B cell (primary cell): ENCODE results near the gene WFDC5. TPM values are rescaled to one million over a fixed set of nuclear protein-coding genes. Genes with fewer than 3 reads are reported as not detected.

ENCODE experiments used
- ATAC-seq: fragments of 200-7000 bp; cut with Tn5 transposase; one replicate; pipeline ENCODE4 v1.10.0; 2021; ENCODE audit warnings: low read depth, mild to moderate bottlenecking, moderate number of reproducible peaks, moderate library complexity
- CTCF ChIA-PET: fragments of 350-600 bp; sonication (Branson Sonifier 250); formaldehyde crosslinking; loops from one replicate; lab custom pipeline; 2021; ENCODE audit warnings: antibody characterized with exemption, inconsistent platforms; lab: Charles Lee
- POLR2A ChIA-PET: fragments of 350-600 bp; sonication (Branson Sonifier 250); formaldehyde crosslinking; loops from one replicate; lab custom pipeline; 2021; ENCODE audit warnings: antibody characterized with exemption; lab: Charles Lee
- DNase-seq: peaks from one replicate; pipeline ENCODE4 v3.0.0; 2013
- H2AFZ ChIP-seq: 2 replicates; pipeline ENCODE4 v1.6.1; 2012; ENCODE audit warnings: mild to moderate bottlenecking, low read depth, low read length; ENCODE audit not compliant: insufficient read depth, poor library complexity, severe bottlenecking
- H3K27ac ChIP-seq, 2 donors: 1 replicate in 1 of 2; 2 replicates in 1 of 2; pipeline ENCODE4 v1.5.1; 2012 to 2013; ENCODE audit warnings: low read length in 2 of 2, mild to moderate bottlenecking in 2 of 2, moderate library complexity in 1 of 2
- H3K27me3 ChIP-seq, 4 experiments: fragments of 200-600 bp in 1 of 4; sonication (generic) in 1 of 4; replicated peaks in 1 of 4; 1 replicate in 2 of 4; 2 replicates in 2 of 4; pipeline versions ENCODE4 v1.6.1 to v1.7.0; 2013 to 2016; ENCODE audit warnings: low read length in 3 of 4, mild to moderate bottlenecking in 2 of 4, mixed read lengths in 1 of 4, moderate library complexity in 1 of 4; ENCODE audit not compliant: insufficient read depth in 4 of 4, control insufficient read depth in 3 of 4; ENCODE audit errors: control extremely low read depth in 1 of 4
- H3K36me3 ChIP-seq, 2 experiments: replicated peaks in 1 of 2; 1 replicate in 1 of 2; 2 replicates in 1 of 2; pipeline versions ENCODE4 v1.6.1 to v1.7.1; 2013; ENCODE audit warnings: low read length in 1 of 2; ENCODE audit not compliant: insufficient read depth in 2 of 2, control insufficient read depth in 1 of 2; ENCODE audit errors: control extremely low read depth in 1 of 2, extremely low read depth in 1 of 2
- H3K4me1 ChIP-seq, 2 donors: fragments of 200-600 bp in 1 of 2; sonication (generic) in 1 of 2; 1 replicate in 1 of 2; 2 replicates in 1 of 2; pipeline versions ENCODE4 v1.5.1 to v1.6.1; 2013 to 2017; ENCODE audit warnings: low read length in 2 of 2; ENCODE audit not compliant: control insufficient read depth in 2 of 2, insufficient read depth in 2 of 2
- H3K4me2 ChIP-seq: replicated peaks from 2 replicates; pipeline ENCODE3; 2012; ENCODE audit warnings: mild to moderate bottlenecking, low read depth, low read length; ENCODE audit not compliant: poor library complexity, severe bottlenecking
- H3K4me3 ChIP-seq, 5 experiments: fragments of 200-600 bp in 1 of 5; sonication (generic) in 1 of 5; 1 replicate in 3 of 5; 2 replicates in 2 of 5; pipeline versions ENCODE4 v1.5.1 to v1.7.0; 2011 to 2016; ENCODE audit warnings: low read length in 4 of 5, mild to moderate bottlenecking in 4 of 5, low read depth in 2 of 5, control low read depth in 1 of 5, moderate library complexity in 1 of 5; ENCODE audit not compliant: insufficient read depth in 1 of 5; ENCODE audit errors: control extremely low read depth in 1 of 5, extremely low read depth in 1 of 5
- H3K79me2 ChIP-seq: fragments of 200-600 bp; sonication (generic); one replicate; pipeline ENCODE4 v1.6.0; 2016; ENCODE audit warnings: low read length; ENCODE audit not compliant: control insufficient read depth, insufficient read depth
- H3K9ac ChIP-seq: fragments of 200-600 bp; sonication (generic); 2 replicates; pipeline ENCODE4 v1.6.1; 2017; ENCODE audit warnings: mild to moderate bottlenecking, low read length, moderate library complexity
- H3K9me3 ChIP-seq, 3 donors: one replicate each; pipeline versions ENCODE4 v1.6.1 to v1.7.1; 2013; ENCODE audit warnings: low read length in 2 of 3; ENCODE audit not compliant: control insufficient read depth in 2 of 3, insufficient read depth in 1 of 3; ENCODE audit errors: control extremely low read depth in 1 of 3
- H4K20me1 ChIP-seq: 2 replicates; pipeline ENCODE4 v1.6.0; 2012; ENCODE audit warnings: mild to moderate bottlenecking, low read length; ENCODE audit not compliant: insufficient read depth, control insufficient read depth, poor library complexity, severe bottlenecking
- H3K27ac Mint-ChIP-seq: one replicate; pipeline ENCODE4 v1.8.0; 2021; ENCODE audit warnings: mixed read lengths
- H3K27me3 Mint-ChIP-seq: one replicate; pipeline ENCODE4 v1.8.0; 2021; ENCODE audit warnings: mixed read lengths
- H3K4me1 Mint-ChIP-seq: one replicate; pipeline ENCODE4 v1.8.0; 2021; ENCODE audit warnings: mixed read lengths
- H3K4me3 Mint-ChIP-seq: one replicate; pipeline ENCODE4 v1.8.0; 2021; ENCODE audit warnings: mixed read lengths
- H3K9me3 Mint-ChIP-seq: one replicate; pipeline ENCODE4 v1.8.0; 2022; ENCODE audit warnings: mixed read lengths; ENCODE audit not compliant: insufficient read depth
- CTCF ChIP-seq: fragments of 200-600 bp; IDR thresholded peaks from one replicate; pipeline ENCODE4 v1.8.0; 2022; ENCODE audit warnings: antibody characterized with exemption, mild to moderate bottlenecking
- EZH2 ChIP-seq: IDR thresholded peaks from 2 replicates; pipeline ENCODE4 v1.6.1; 2012; ENCODE audit warnings: borderline replicate concordance, low read depth, mild to moderate bottlenecking, moderate library complexity, low read length; ENCODE audit not compliant: insufficient read depth, poor library complexity, severe bottlenecking
- WGBS: methylation state at CpG from one replicate; pipeline ENCODE4 v1.1.5; 2013; ENCODE audit warnings: missing lambda C conversion rate; ENCODE audit not compliant: insufficient coverage; 5-methylcytosine and 5-hydroxymethylcytosine counted together
- intact Hi-C: fragments of 100-400 bp; cut with micrococcal nuclease; formaldehyde crosslinking; loops from one replicate; pipeline ENCODE4 v1.10.0; 2022
- polyA plus RNA-seq: library from polyadenylated mRNA; depleted of rRNA; stranded (reverse); fragments of >200 nt; gene quantifications from 2 replicates; pipeline ENCODE4 v1.2.3, GENCODE V29; 2012
- total RNA-seq, 2 donors: library from RNA; stranded (reverse); fragments of 120-200 nt in 1 of 2; gene quantifications; 1 replicate in 1 of 2; 2 replicates in 1 of 2; pipeline versions ENCODE4 v1.2.3 to v1.2.4, GENCODE V29; 2013 to 2022

Gene WFDC5
- total and polyA plus RNA-seq, 2 donors (not counting 1 experiment from before 2014, with no cell fraction given) = not detected

GRCh38 chr20:45163083-45163803 is 48.3 kb upstream of the WFDC5 start:
- Histone ChIP-seq H3K27me3 (peaks cover 0 to 17% (median 3%) of the 10 kb centered on the region in 4 experiments), H2AFZ (no peak overlapping the region), H3K4me2 (no peak overlapping the region), H3K79me2 (no peaks in the 10 kb centered on the region), H3K4me1 (no peaks in the 10 kb centered on the region), H3K9ac (no peak overlapping the region), H3K36me3 (no peaks in the 10 kb centered on the region), H3K9me3 (peaks cover 7 to 16% (median 8%) of the 10 kb centered on the region in 3 donors), H4K20me1 (no peaks in the 10 kb centered on the region), H3K27ac (no peak overlapping the region), H3K4me3 (no peak overlapping the region)
- DNase-seq (no peak), ATAC-seq (no peak)
- Mint-ChIP-seq H3K4me3 (no peak overlapping the region), H3K9me3 (peaks cover 15% of the 10 kb centered on the region), H3K4me1 (no peaks in the 10 kb centered on the region), H3K27me3 (peaks cover 58% of the 10 kb centered on the region), H3K27ac (no peak overlapping the region)
- CTCF ChIA-PET = no interaction called here
- TF ChIP-seq EZH2 = no peak
- POLR2A ChIA-PET = no interaction called here
- WGBS = 89% methylated on average over 1 of the region's 1 CpG
- intact Hi-C loops = no loop called here

DNA sequence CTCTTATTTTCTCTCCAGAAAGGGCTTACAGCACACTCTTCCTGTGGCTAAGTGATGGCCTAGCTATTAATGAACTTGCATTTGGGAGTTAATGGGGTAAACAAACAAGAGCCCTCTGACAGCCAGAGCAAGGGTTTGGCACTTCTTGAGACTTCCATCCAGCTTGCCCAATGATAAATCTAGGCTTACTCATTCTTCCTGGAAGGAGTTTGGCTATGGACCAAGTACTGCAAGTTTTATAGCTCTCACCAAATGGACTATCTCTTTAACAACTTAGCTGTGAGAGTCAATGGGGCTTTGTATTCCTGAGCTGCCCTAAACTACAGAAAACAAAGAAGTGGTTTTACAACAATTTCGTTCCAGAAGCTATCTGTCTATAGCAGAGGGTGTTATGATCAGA is 43.0 kb upstream of the WFDC5 start:
- Histone ChIP-seq H3K4me1 (peaks cover 0 to 11% of the 10 kb centered on the region in 2 donors), H3K27me3 (peaks cover 0 to 10% (median 3%) of the 10 kb centered on the region in 4 experiments), H3K4me3 (no peak overlapping the region), H2AFZ (no peak overlapping the region), H3K36me3 (no peaks in the 10 kb centered on the region), H3K79me2 (no peaks in the 10 kb centered on the region), H3K27ac (no peak overlapping the region), H3K9me3 (peaks cover 8 to 19% (median 16%) of the 10 kb centered on the region in 3 donors), H4K20me1 (no peaks in the 10 kb centered on the region), H3K9ac (no peak overlapping the region), H3K4me2 (no peak overlapping the region)
- DNase-seq (no peak), ATAC-seq (no peak)
- H3K9me3 Mint-ChIP-seq = peaks cover 17% of the 10 kb centered on the region
- intact Hi-C loops = no loop called here
- no peak overlapping the region for H3K27ac Mint-ChIP-seq
- POLR2A ChIA-PET = no interaction called here
- no CpG with 5 or more reads among the region's 1 CpG for WGBS
- CTCF ChIA-PET = no interaction called here
- H3K27me3 Mint-ChIP-seq = peaks cover 22% of the 10 kb centered on the region
- H3K4me3 Mint-ChIP-seq = no peak overlapping the region
- peaks cover 15% of the 10 kb centered on the region for H3K4me1 Mint-ChIP-seq
- TF ChIP-seq EZH2 = no peak
- TF ChIP-seq CTCF = no peak
